AG09319 (cell line): ENCODE data around the gene AURKAIP1.

Experiments
- DNase-seq: peaks from one replicate; pipeline ENCODE4 v3.0.0-alpha.2; 2010; ENCODE audit warnings: low read depth; ENCODE audit errors: extremely low read depth
- CTCF ChIP-seq: IDR thresholded peaks from 2 replicates; pipeline ENCODE4 v1.5.1; 2011; ENCODE audit warnings: low read depth, mild to moderate bottlenecking, inconsistent platforms, low read length, moderate library complexity

Gene AURKAIP1

GRCh38 chr1:1335792-1336248, 39.2 kb downstream of the AURKAIP1 start:
- no peak for DNase-seq
- TF ChIP-seq CTCF: no peak

- DNase-seq: no peak
- no peak for TF ChIP-seq CTCF
Measured at GRCh38 chr1:1335283-1335682, 39.7 kb downstream of the AURKAIP1 start.

GRCh38 chr1:1334835-1335234, 40.2 kb downstream of the AURKAIP1 start:
- TF ChIP-seq CTCF: no peak
- DNase-seq: no peak

- DNase-seq: no peak
- no peak for TF ChIP-seq CTCF
Measured at GRCh38 chr1:1333551-1334241, 41.3 kb downstream of the AURKAIP1 start.

- no peak for DNase-seq
- no peak for TF ChIP-seq CTCF
Measured at GRCh38 chr1:1332774-1333480, 42.1 kb downstream of the AURKAIP1 start.

- DNase-seq: no peak
- TF ChIP-seq CTCF: no peak
Measured at GRCh38 chr1:1332031-1332755, 42.8 kb downstream of the AURKAIP1 start.
